Uterus (tissue), 2 donors: ENCODE results near the gene SRP54.

Source experiments
- CTCF ChIP-seq, 4 experiments: fragments of 200-600 bp in 2 of 4; fragments of 450-650 bp in 2 of 4; sonication (generic) in 2 of 4; IDR thresholded peaks; one replicate each; pipeline ENCODE4 v1.5.1; 2016 to 2019; ENCODE audit warnings: antibody characterized with exemption in 4 of 4, mild to moderate bottlenecking in 2 of 4, moderate library complexity in 1 of 4
- POLR2A ChIP-seq, 2 donors: fragments of 450-650 bp; IDR thresholded peaks; one replicate each; pipeline ENCODE4 v1.6.1; 2016; ENCODE audit warnings: antibody characterized with exemption in 2 of 2, mild to moderate bottlenecking in 1 of 2, moderate library complexity in 1 of 2

- TF ChIP-seq CTCF (IDR thresholded peaks at IDR 0.05) = no peak
- TF ChIP-seq POLR2A (IDR thresholded peaks at IDR 0.05) = no peak
Measured at GRCh38 chr14:34957771-34958286, 25.0 kb upstream of the SRP54 start.
